IPS-18a (cell line): ENCODE measurements around the gene SET.

Experiments used
- H3K27ac ChIP-seq: one replicate; pipeline ENCODE4 v1.5.1; 2013; ENCODE audit warnings: low read length
- H3K27me3 ChIP-seq: one replicate; pipeline ENCODE4 v1.6.1; 2013; ENCODE audit warnings: mild to moderate bottlenecking, low read length; ENCODE audit not compliant: control insufficient read depth, insufficient read depth
- H3K36me3 ChIP-seq: one replicate; pipeline ENCODE4 v1.6.1; 2013; ENCODE audit warnings: low read depth, low read length; ENCODE audit not compliant: control insufficient read depth
- H3K4me1 ChIP-seq: one replicate; pipeline ENCODE4 v1.6.1; 2013; ENCODE audit warnings: low read depth, low read length; ENCODE audit not compliant: control insufficient read depth
- H3K4me3 ChIP-seq: one replicate; pipeline ENCODE4 v1.5.1; 2013; ENCODE audit warnings: low read length
- H3K9ac ChIP-seq: one replicate; pipeline ENCODE4 v1.6.1; 2013; ENCODE audit warnings: mild to moderate bottlenecking, low read length, moderate library complexity
- H3K9me3 ChIP-seq: one replicate; pipeline ENCODE4 v1.6.1; 2013; ENCODE audit warnings: low read depth, low read length; ENCODE audit not compliant: control insufficient read depth

The SET gene

DNA sequence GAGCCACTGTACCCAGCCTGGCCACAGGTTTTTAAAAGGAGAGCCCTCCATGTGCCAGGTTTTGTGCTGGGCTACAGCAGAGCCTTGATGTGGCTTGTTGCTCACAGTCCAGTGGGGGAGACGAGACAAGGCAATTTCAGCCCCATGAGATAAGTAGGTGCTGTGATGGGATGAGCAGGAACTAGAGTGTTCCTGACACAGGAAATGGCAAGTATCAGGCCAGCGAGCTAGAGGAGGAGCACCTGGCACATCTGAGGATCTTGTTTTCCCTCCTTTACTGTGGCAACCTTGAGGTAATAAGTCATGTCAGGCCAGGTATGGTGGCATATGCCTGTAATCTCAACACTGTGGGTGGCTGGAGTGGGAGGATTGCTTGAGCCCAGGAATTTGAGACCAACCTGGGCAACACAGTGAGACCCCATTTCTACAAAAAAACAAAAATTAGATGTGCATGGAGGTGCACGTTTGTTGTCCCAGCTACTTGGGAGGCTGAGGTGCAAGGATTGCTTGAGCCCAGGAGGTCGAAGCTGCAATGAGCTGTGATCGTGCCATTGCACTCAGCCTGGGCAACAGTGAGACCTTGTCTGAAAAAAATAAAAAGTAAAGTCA lies 38.7 kb downstream of the SET start:
- H3K27ac ChIP-seq: no peak overlapping the region
- no peaks in the 10 kb centered on the region for H3K9me3 ChIP-seq
- no peak overlapping the region for H3K9ac ChIP-seq
- H3K4me1 ChIP-seq: no peaks in the 10 kb centered on the region
- H3K36me3 ChIP-seq: no peaks in the 10 kb centered on the region
- H3K27me3 ChIP-seq: no peaks in the 10 kb centered on the region
- no peak overlapping the region for H3K4me3 ChIP-seq

DNA sequence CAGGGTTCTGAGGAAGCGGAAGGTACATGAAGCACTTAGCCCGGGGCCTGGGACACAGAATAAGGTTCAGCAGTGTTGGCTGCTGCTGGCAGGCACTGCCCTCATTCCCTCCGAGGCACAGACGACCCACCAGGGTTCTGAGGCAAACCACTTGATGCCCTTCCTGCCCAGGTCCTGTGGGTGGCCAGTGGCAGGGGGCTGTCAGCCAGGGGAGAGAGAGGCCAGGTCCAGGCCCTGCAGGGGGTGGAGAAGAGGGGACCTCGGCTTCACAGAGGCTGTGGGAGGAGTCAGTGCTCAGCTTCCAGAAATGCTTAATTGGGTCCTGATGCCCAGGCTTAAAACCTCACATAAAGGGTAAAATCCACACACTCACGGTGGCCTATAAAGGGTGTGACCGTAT lies 39.3 kb downstream of the SET start:
- Histone ChIP-seq H3K36me3 (no peaks in the 10 kb centered on the region), H3K27ac (no peak overlapping the region)

DNA sequence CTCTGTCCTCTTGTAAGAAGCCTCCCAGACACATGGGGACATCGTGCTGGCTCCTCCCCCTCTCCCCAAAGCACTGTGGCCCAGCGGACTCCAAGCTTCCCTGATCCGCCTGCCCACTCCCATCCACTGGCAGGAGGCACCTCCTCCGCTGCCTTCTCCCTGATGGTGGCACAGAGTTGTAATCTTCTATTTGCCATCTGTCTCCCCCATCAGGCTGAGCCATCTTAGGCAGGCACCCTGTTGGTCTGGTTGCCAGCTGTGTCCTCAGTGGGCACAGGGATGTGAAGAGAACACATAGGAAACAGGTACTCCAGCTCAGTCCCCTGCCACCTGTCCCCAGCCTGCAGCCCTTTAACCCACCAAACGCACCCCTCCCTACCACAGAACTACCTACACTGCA lies 40.3 kb downstream of the SET start:
- no peaks in the 10 kb centered on the region for H3K36me3 ChIP-seq
- no peak overlapping the region for H3K9ac ChIP-seq
- H3K27me3 ChIP-seq: no peaks in the 10 kb centered on the region
- no peaks in the 10 kb centered on the region for H3K4me1 ChIP-seq
- H3K9me3 ChIP-seq: no peaks in the 10 kb centered on the region
- no peak overlapping the region for H3K27ac ChIP-seq
- H3K4me3 ChIP-seq: no peak overlapping the region

More for the DNA sequence above, 39.3 kb downstream of the SET start:
- Histone ChIP-seq H3K27me3 (no peaks in the 10 kb centered on the region), H3K4me3 (no peak overlapping the region), H3K4me1 (no peaks in the 10 kb centered on the region), H3K9ac (no peak overlapping the region), H3K9me3 (no peaks in the 10 kb centered on the region)

DNA sequence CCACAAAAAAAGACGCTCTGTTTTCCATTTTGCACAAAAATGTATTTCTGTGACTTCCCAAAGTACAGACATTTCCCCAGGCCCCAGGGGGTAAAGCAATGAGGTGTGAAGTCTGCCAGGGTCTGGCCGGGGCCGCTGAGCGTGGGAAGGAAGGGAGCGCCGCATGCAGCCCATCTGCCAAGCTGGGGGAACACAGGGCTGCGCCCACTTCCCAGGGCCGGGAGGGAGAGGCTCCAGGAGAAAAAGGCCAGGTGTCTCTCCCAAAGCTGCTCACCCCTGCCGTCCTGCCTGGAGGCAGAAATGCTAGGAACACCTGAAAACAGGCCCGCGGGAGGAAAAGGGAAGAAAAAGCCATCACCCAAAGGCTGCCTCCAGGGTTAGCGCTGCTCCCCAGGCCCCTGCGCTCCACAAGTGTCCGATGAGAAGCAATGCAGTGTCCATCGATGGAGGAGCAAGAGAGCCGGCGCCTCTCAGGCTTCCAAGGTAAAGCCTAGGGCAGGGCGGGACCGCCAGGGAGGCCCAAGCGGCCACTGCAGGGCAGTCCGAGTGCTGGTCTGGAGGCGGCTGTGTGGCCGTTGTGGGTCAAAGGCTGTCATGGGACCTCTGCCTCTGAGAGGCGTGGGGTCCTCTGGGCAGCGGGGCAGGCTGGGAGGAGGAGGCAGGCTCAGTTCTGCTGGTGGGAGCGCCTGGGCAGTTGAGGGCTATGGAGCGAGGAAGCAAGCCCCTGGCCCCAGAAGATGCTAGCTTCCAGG lies 40.9 kb downstream of the SET start:
- no peaks in the 10 kb centered on the region for H3K27me3 ChIP-seq
- H3K36me3 ChIP-seq: no peaks in the 10 kb centered on the region
- no peak overlapping the region for H3K9ac ChIP-seq
- H3K4me1 ChIP-seq: no peaks in the 10 kb centered on the region
- no peak overlapping the region for H3K4me3 ChIP-seq
- H3K27ac ChIP-seq: no peak overlapping the region
- no peaks in the 10 kb centered on the region for H3K9me3 ChIP-seq

DNA sequence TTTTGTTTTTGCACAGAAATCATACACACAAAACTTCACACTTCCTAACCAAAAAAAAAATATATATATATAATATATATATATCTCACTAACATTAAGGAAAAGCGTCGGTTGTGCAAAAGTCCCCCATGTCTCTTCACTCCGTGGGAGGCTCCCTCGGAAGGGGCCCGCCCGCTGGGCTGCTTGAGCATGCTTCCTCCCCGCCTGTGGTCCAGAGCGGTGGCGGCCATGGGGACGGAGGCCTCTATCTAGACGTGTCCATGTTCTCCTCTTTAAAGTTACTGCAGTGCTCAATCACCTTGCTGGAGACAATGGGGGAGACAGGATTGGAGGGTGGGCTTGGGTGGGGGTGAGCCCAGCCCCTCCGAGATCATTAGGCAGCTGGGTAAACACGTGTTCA lies 42.1 kb downstream of the SET start:
- no peaks in the 10 kb centered on the region for H3K36me3 ChIP-seq

DNA sequence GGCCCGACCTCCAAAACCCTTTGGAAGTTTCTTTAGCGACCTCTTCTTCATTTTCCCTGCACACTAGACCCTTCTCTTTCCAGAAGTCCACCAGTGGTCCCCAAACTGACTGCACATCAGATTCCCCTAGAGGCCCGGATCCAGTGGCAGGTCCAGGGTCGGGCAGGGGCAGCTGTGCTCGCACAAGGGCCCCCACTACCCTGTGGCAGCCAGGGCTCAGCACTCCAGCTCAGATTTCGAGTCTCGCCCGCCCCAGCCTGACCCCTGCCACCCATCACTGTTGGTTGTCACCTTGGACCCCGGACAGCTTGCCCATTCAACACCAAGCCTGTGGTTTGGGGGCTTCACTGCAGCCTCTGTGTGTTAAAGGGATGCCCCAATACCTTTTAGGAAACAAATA lies 42.7 kb downstream of the SET start:
- Histone ChIP-seq H3K27me3 (no peaks in the 10 kb centered on the region), H3K4me1 (no peaks in the 10 kb centered on the region), H3K9ac (no peak overlapping the region), H3K36me3 (no peaks in the 10 kb centered on the region), H3K9me3 (no peaks in the 10 kb centered on the region), H3K27ac (no peak overlapping the region), H3K4me3 (no peak overlapping the region)

More for the DNA sequence above, 42.1 kb downstream of the SET start:
- no peaks in the 10 kb centered on the region for H3K9me3 ChIP-seq
- no peak overlapping the region for H3K27ac ChIP-seq
- H3K4me1 ChIP-seq: no peaks in the 10 kb centered on the region
- no peaks in the 10 kb centered on the region for H3K27me3 ChIP-seq
- H3K4me3 ChIP-seq: no peak overlapping the region
- H3K9ac ChIP-seq: no peak overlapping the region

DNA sequence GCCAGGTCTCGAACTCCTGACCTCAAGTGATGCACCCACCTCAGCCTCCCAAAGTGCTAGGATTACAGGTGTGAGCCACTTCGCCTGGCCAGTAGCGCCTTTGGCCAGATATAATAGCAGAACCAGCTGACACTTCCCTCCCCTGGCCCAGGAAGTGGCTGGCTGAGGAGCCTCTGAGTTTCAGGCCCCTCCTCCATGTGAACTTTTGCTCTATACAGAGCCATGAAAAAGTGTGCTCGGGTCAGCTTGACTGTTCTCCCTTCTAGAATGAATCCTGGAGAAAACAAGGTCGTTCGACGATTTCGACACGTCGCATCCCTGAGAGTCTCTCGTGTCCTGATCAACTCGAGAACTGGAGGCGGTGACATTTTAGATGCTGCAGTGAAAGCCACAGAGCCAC lies 43.6 kb downstream of the SET start:
- Histone ChIP-seq H3K27ac (no peak overlapping the region), H3K4me1 (no peaks in the 10 kb centered on the region), H3K9me3 (no peaks in the 10 kb centered on the region), H3K9ac (no peak overlapping the region), H3K4me3 (no peak overlapping the region), H3K27me3 (no peaks in the 10 kb centered on the region), H3K36me3 (no peaks in the 10 kb centered on the region)

DNA sequence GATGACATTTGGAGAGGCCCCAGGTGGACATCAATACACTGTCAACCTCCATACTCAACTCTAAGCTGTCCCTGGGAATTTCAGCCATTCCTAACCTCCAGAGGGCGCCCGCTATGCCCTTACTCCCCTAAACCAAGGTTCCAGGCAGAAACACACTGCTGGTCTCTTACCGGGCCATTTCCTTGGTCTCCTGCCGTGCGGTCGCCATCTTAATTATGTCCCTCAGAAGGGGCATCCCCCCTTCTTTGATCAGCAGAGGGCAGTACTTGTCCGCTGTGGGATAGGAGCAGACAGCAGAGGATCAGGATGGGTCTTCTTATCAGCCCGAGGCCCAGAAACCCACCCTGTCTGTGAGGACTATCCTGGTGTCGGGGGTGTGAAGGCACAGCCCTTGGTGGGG lies 44.2 kb downstream of the SET start:
- no peaks in the 10 kb centered on the region for H3K9me3 ChIP-seq
- no peak overlapping the region for H3K9ac ChIP-seq
- H3K36me3 ChIP-seq: no peaks in the 10 kb centered on the region
- no peaks in the 10 kb centered on the region for H3K27me3 ChIP-seq
- no peak overlapping the region for H3K4me3 ChIP-seq
- no peaks in the 10 kb centered on the region for H3K4me1 ChIP-seq
- no peak overlapping the region for H3K27ac ChIP-seq

DNA sequence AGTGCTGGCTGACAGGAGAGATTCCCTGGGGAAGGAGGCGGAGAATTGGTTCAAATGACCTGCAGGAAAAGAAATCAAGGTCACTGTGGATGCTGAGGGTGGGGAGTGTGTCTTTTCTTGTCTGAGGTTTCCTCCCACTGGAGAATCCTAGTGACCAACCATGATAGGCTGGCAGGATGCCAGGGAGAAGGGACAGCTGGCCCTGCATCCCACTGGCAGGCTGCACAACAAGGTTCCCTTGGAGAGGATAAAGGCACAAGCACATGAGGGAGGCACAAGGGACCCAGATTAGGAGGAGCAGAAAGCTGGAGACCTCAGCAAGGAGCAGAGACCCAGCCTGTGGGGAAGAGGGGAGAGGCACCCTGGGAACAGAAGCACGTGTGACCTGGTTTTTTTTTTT lies 46.4 kb downstream of the SET start:
- H3K9me3 ChIP-seq: no peaks in the 10 kb centered on the region

DNA sequence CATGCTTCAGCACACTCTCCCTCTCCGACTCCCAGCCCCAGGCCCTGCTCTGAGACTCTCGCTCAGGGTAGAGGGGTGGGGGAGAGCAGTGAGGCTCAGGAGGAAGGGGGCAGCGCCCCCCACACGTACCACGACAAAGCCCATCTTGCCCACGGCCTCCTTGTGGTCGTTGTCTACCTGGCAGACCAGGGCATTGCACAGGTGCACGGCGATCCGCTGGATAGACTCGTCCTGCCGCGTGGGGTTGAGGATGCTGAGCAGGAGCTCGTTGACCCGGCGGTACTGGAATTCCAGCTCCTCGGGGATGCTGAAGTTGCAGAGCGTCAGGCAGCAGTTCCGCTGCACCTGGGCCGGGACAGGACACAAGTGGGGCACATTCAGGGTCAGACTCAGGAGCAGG lies 53.4 kb downstream of the SET start:
- Histone ChIP-seq H3K9ac (no peak overlapping the region), H3K36me3 (no peaks in the 10 kb centered on the region), H3K27ac (no peak overlapping the region), H3K4me3 (no peak overlapping the region), H3K9me3 (no peaks in the 10 kb centered on the region), H3K27me3 (no peaks in the 10 kb centered on the region), H3K4me1 (no peaks in the 10 kb centered on the region)

More for the DNA sequence above, 46.4 kb downstream of the SET start:
- Histone ChIP-seq H3K9ac (no peak overlapping the region), H3K4me3 (no peak overlapping the region), H3K4me1 (no peaks in the 10 kb centered on the region), H3K36me3 (no peaks in the 10 kb centered on the region), H3K27me3 (no peaks in the 10 kb centered on the region), H3K27ac (no peak overlapping the region)

DNA sequence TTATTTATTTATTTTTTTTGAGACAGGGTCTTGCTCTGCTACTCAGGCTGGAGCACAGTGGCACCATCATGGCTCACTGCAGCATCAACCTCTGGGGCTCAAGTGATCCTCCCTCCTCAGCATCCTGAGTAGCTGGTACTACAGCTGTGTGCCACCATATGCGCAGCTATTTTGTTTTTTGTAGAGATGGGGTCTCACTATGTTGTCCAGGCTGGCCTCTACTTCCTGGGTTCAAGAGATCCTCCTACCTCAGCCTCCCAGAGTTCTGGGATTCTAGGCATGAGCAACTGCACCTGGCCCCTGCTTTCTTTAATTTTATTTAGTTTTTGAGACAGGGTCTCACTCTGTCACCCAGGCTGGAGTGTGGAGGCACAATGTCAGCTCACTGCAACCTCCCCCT lies 54.4 kb downstream of the SET start:
- Histone ChIP-seq H3K27me3 (no peaks in the 10 kb centered on the region), H3K27ac (no peak overlapping the region), H3K36me3 (no peaks in the 10 kb centered on the region), H3K4me1 (no peaks in the 10 kb centered on the region), H3K4me3 (no peak overlapping the region), H3K9ac (no peak overlapping the region), H3K9me3 (no peaks in the 10 kb centered on the region)
